A549 (cell line): Measurements from ENCODE around the gene DGKD. TPM values are rescaled to one million over a fixed set of nuclear protein-coding genes. Genes with fewer than 3 reads are reported as not detected.

Experiments
- ATAC-seq, 2 experiments: fragments of 200-7000 bp in 1 of 2; fragments of >200 bp in 1 of 2; cut with Nextera tagmentation in 1 of 2; cut with Tn5 transposase in 1 of 2; 3 replicates each; pipeline versions ENCODE4 v1.8.0 to v1.9.1; 2018 to 2020; ENCODE audit warnings: mild to moderate bottlenecking in 1 of 2, moderate library complexity in 1 of 2
- CTCF ChIA-PET: fragments of 300-600 bp; sonication (Branson Sonifier 250); formaldehyde crosslinking; extraction: SDS; loops from one replicate; lab custom pipeline; 2021; ENCODE audit warnings: antibody characterized with exemption, inconsistent platforms; lab: Yijun Ruan, JAX
- POLR2A ChIA-PET: fragments of 350-600 bp; formaldehyde crosslinking; extraction: SDS; loops from one replicate; lab custom pipeline; 2021; ENCODE audit warnings: antibody characterized with exemption, inconsistent platforms; lab: Yijun Ruan, JAX
- DNase-seq, 2 experiments: peaks; one replicate each; pipeline versions ENCODE4 v3.0.0 to v3.0.0-alpha.2; 2011 to 2016; ENCODE audit warnings: low read depth in 1 of 2, low spot score in 1 of 2
- FAIRE-seq: peaks from 2 replicates; lab custom pipeline; 2011; peaks lifted over from hg19 to GRCh38; lab: Jason Lieb, UNC
- H3K27ac ChIP-seq, 2 experiments: fragments of >200 bp; sonication (Bioruptor Twin); formaldehyde crosslinking; 3 replicates each; pipeline ENCODE4 v1.5.1; 2016 to 2017
- H3K4me1 ChIP-seq: fragments of >200 bp; sonication (Bioruptor Twin); formaldehyde crosslinking; 3 replicates; pipeline ENCODE4 v1.6.1; 2016
- H3K4me2 ChIP-seq: fragments of >200 bp; sonication (Bioruptor Twin); formaldehyde crosslinking; 3 replicates; pipeline ENCODE4 v1.6.1; 2016
- H3K4me3 ChIP-seq: fragments of >200 bp; sonication (Bioruptor Twin); formaldehyde crosslinking; 3 replicates; pipeline ENCODE4 v1.5.1; 2016
- H3K9me3 ChIP-seq: fragments of >200 bp; sonication (Bioruptor Twin); formaldehyde crosslinking; 3 replicates; pipeline ENCODE4 v1.6.1; 2016
- BCL3 ChIP-seq: fragments of >200 bp; sonication (Bioruptor Twin); formaldehyde crosslinking; IDR thresholded peaks from 3 replicates; pipeline ENCODE4 v1.6.1; 2016
- CBX2 ChIP-seq: fragments of 200-600 bp; sonication (generic); IDR thresholded peaks from 2 replicates; pipeline ENCODE4 v1.6.1; 2016; ENCODE audit warnings: low read depth, mild to moderate bottlenecking, borderline replicate concordance
- FOSL2 ChIP-seq, 2 experiments: fragments of 450-650 bp in 1 of 2; fragments of >200 bp in 1 of 2; sonication (Bioruptor Twin) in 1 of 2; formaldehyde crosslinking; IDR thresholded peaks; 2 replicates each; pipeline versions ENCODE4 v1.5.0 to v1.6.1; 2016 to 2020; ENCODE audit warnings: mild to moderate bottlenecking in 1 of 2, moderate library complexity in 1 of 2
- HOXB13 ChIP-seq: fragments of 250-450 bp; sonication (Bioruptor Pico); IDR thresholded peaks from 2 replicates; pipeline ENCODE4 v1.5.0; 2020; ENCODE audit warnings: low read depth, mild to moderate bottlenecking, moderate library complexity
- MAZ ChIP-seq: fragments of 150-350 bp; IDR thresholded peaks from 2 replicates; pipeline ENCODE4 v1.6.1; 2014; ENCODE audit warnings: antibody characterized with exemption, low read depth, low read length, borderline replicate concordance
- NPAS2 ChIP-seq: fragments of 250-450 bp; sonication (Bioruptor Pico); IDR thresholded peaks from 2 replicates; pipeline ENCODE4 v1.8.0; 2022; ENCODE audit warnings: mild to moderate bottlenecking, moderate library complexity, borderline replicate concordance
- NR3C1 ChIP-seq: fragments of >200 bp; sonication (Bioruptor Twin); formaldehyde crosslinking; IDR thresholded peaks from 3 replicates; pipeline ENCODE4 v1.6.1; 2017
- PBX3 ChIP-seq: IDR thresholded peaks from 2 replicates; pipeline ENCODE4 v1.6.1; 2012
- RARB ChIP-seq: fragments of 250-450 bp; sonication (Bioruptor Pico); IDR thresholded peaks from 2 replicates; pipeline ENCODE4 v1.8.0; 2021; ENCODE audit warnings: mild to moderate bottlenecking, moderate library complexity
- RCOR1 ChIP-seq: fragments of 150-350 bp; IDR thresholded peaks from 2 replicates; pipeline ENCODE4 v1.6.1; 2014; ENCODE audit warnings: antibody characterized with exemption, low read length, low read depth
- RNF2 ChIP-seq: fragments of 200-600 bp; sonication (generic); IDR thresholded peaks from 2 replicates; pipeline ENCODE4 v1.6.1; 2016; ENCODE audit warnings: low read depth, mild to moderate bottlenecking, antibody characterized with exemption, moderate library complexity, borderline replicate concordance
- TFCP2L1 ChIP-seq: fragments of 250-450 bp; sonication (Bioruptor Pico); IDR thresholded peaks from 2 replicates; pipeline ENCODE4 v1.5.0; 2021; ENCODE audit warnings: mild to moderate bottlenecking
- ZC3H11A ChIP-seq: fragments of 450-650 bp; IDR thresholded peaks from 2 replicates; pipeline ENCODE4 v1.6.1; 2014; ENCODE audit warnings: antibody characterized with exemption, mild to moderate bottlenecking
- ZNF302 ChIP-seq: fragments of 250-450 bp; sonication (Bioruptor Pico); IDR thresholded peaks from 2 replicates; pipeline ENCODE4 v1.9.0; 2021; ENCODE audit warnings: inconsistent platforms, mild to moderate bottlenecking, moderate library complexity
- whole genome bisulfite sequencing: methylation state at CpG from one replicate; pipeline ENCODE4 v1.1.6; 2017; ENCODE audit errors: missing lambda C conversion rate; 5-methylcytosine and 5-hydroxymethylcytosine counted together
- polyA plus RNA-seq, 4 experiments: library from polyadenylated mRNA; depleted of rRNA in 3 of 4; stranded (reverse); fragments of >200 nt; fragmentation: RNase III in 1 of 4; extraction: RNeasy Plus Mini Kit Qiagen cat#74134 plus additional on column Dnase treatment in 1 of 4; gene quantifications; 2 replicates in 3 of 4; 3 replicates in 1 of 4; pipeline ENCODE4 v1.2.3, GENCODE V29; 2011 to 2017
- TF ChIP-seq, protein P1 (sequence below): IDR thresholded peaks from 2 replicates; pipeline ENCODE4 v1.6.1; 2012
- TF ChIP-seq, protein P2 (sequence below): fragments of 200-600 bp; sonication (generic); IDR thresholded peaks from 2 replicates; pipeline ENCODE4 v1.6.1; 2016; ENCODE audit warnings: antibody characterized with exemption, mild to moderate bottlenecking, moderate library complexity
- TF ChIP-seq, protein P3 (sequence below): fragments of 150-350 bp; IDR thresholded peaks from 2 replicates; pipeline ENCODE4 v1.6.1; 2014; ENCODE audit warnings: low read depth, mild to moderate bottlenecking, low read length

DGKD gene
- polyA plus RNA-seq, 2 of the 4 experiments (the other 2 are of a cell fraction): 68.8 to 99.6 TPM

GRCh38 chr2:233369897-233370685 is 15.8 kb downstream of the DGKD start:
- DNase-seq: no peak
- ChIA-PET CTCF (no interaction called here), POLR2A (no interaction called here)
- FAIRE-seq: no peak
- Histone ChIP-seq H3K27ac (no peak overlapping the region), H3K9me3 (no peaks in the 10 kb centered on the region), H3K4me1 (peaks cover 46% of the 10 kb centered on the region), H3K4me2 (no peak overlapping the region)
- no peak for ATAC-seq
- WGBS: 86% methylated on average over 9 of the region's 9 CpGs
- no peak for TF ChIP-seq ZNF302 (CRISPR knock-in tag)
- no peak for TF ChIP-seq FOSL2 (IDR thresholded peaks at IDR 0.05)
- no peak for TF ChIP-seq FOSL2 (CRISPR knock-in tag; IDR thresholded peaks at IDR 0.05)
- TF ChIP-seq, all 56 proteins: peak for 0
- H3K4me3 ChIP-seq: no peak overlapping the region

DNA sequence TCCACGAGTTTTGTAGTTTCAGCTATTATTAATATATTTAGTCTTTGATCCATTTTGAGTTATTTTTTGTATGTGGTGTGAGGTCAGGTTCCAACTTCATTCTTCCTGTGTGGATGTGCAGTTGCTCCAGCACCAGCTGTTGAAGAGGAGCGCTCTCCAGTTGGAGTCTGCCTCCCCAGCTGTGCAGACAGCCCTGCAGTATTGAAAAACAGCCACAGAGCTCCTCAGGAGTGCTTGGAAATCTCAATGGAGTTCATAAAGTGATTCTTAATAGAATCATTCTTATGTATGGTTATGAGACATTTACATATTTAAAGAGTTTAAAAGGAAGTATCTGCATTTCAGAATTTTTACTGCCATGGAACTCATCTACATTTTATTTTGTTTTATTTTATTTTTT is 17.3 kb downstream of the DGKD start:
- TF ChIP-seq RNF2: no peak
- TF ChIP-seq NR3C1: no peak
- TF ChIP-seq BCL3: no peak
- no peak for TF ChIP-seq TFCP2L1
- no peak for TF ChIP-seq PBX3
- TF ChIP-seq, protein P1, sequence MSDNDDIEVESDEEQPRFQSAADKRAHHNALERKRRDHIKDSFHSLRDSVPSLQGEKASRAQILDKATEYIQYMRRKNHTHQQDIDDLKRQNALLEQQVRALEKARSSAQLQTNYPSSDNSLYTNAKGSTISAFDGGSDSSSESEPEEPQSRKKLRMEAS: no peak
- TF ChIP-seq CBX2: no peak
- TF ChIP-seq, protein P2, sequence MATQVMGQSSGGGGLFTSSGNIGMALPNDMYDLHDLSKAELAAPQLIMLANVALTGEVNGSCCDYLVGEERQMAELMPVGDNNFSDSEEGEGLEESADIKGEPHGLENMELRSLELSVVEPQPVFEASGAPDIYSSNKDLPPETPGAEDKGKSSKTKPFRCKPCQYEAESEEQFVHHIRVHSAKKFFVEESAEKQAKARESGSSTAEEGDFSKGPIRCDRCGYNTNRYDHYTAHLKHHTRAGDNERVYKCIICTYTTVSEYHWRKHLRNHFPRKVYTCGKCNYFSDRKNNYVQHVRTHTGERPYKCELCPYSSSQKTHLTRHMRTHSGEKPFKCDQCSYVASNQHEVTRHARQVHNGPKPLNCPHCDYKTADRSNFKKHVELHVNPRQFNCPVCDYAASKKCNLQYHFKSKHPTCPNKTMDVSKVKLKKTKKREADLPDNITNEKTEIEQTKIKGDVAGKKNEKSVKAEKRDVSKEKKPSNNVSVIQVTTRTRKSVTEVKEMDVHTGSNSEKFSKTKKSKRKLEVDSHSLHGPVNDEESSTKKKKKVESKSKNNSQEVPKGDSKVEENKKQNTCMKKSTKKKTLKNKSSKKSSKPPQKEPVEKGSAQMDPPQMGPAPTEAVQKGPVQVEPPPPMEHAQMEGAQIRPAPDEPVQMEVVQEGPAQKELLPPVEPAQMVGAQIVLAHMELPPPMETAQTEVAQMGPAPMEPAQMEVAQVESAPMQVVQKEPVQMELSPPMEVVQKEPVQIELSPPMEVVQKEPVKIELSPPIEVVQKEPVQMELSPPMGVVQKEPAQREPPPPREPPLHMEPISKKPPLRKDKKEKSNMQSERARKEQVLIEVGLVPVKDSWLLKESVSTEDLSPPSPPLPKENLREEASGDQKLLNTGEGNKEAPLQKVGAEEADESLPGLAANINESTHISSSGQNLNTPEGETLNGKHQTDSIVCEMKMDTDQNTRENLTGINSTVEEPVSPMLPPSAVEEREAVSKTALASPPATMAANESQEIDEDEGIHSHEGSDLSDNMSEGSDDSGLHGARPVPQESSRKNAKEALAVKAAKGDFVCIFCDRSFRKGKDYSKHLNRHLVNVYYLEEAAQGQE: no peak
- no peak for TF ChIP-seq HOXB13 (CRISPR knock-in tag)
- no peak for TF ChIP-seq RARB (CRISPR knock-in tag)
- no peak for TF ChIP-seq MAZ
- TF ChIP-seq RCOR1: no peak
- TF ChIP-seq ZC3H11A: no peak
- TF ChIP-seq, protein P3, sequence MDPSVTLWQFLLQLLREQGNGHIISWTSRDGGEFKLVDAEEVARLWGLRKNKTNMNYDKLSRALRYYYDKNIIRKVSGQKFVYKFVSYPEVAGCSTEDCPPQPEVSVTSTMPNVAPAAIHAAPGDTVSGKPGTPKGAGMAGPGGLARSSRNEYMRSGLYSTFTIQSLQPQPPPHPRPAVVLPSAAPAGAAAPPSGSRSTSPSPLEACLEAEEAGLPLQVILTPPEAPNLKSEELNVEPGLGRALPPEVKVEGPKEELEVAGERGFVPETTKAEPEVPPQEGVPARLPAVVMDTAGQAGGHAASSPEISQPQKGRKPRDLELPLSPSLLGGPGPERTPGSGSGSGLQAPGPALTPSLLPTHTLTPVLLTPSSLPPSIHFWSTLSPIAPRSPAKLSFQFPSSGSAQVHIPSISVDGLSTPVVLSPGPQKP: no peak
- TF ChIP-seq NPAS2 (CRISPR knock-in tag): no peak
- ChIA-PET CTCF (interaction anchor here (0.6 to 3.1 kb wide), 3 partner anchors 11 to 17 kb away, joined by 3 to 9 read pairs (median 7); no protein-coding TSS in a partner anchor), POLR2A (no interaction called here)
- FAIRE-seq (no peak), ATAC-seq (no peak), DNase-seq (no peak)
- H3K27ac ChIP-seq: 0 out of 6 replicates have a peak overlapping the region, but pooled peaks of 1 of the 2 experiments have one; percentile 31
- H3K4me1 ChIP-seq: peaks cover 57% of the 10 kb centered on the region
- no peak overlapping the region for H3K4me3 ChIP-seq
- H3K4me2 ChIP-seq: no peak overlapping the region
- H3K9me3 ChIP-seq: no peaks in the 10 kb centered on the region
- 71% methylated on average over 2 of the region's 2 CpGs for WGBS
